ENCODE results near the gene CRABP1. TPM values are rescaled to one million over a fixed set of nuclear protein-coding genes. Genes with fewer than 3 reads are reported as not detected.

Gene CRABP1
- total RNA-seq, 1 experiment from 2014 or later, result 444 TPM

GRCh38 chr15:78322724-78323521 is 17.2 kb upstream of the CRABP1 start (continued):
- TF ChIP-seq FOXP4 (CRISPR knock-in tag; IDR thresholded peaks at IDR 0.05) (no peak), ZNF219 (CRISPR knock-in tag; IDR thresholded peaks at IDR 0.05; ENCODE audit: borderline replicate concordance) (no peak), ZNF423 (CRISPR knock-in tag; IDR thresholded peaks at IDR 0.05) (no peak), ZNF317 (CRISPR knock-in tag; IDR thresholded peaks at IDR 0.05; ENCODE audit: borderline replicate concordance, low read depth) (no peak), NFE2L1 (CRISPR knock-in tag; IDR thresholded peaks at IDR 0.05) (no peak), MLX (CRISPR knock-in tag; IDR thresholded peaks at IDR 0.05) (no peak), IRF1 (CRISPR knock-in tag; IDR thresholded peaks at IDR 0.05) (no peak)
- TF ChIP-seq, protein P1, sequence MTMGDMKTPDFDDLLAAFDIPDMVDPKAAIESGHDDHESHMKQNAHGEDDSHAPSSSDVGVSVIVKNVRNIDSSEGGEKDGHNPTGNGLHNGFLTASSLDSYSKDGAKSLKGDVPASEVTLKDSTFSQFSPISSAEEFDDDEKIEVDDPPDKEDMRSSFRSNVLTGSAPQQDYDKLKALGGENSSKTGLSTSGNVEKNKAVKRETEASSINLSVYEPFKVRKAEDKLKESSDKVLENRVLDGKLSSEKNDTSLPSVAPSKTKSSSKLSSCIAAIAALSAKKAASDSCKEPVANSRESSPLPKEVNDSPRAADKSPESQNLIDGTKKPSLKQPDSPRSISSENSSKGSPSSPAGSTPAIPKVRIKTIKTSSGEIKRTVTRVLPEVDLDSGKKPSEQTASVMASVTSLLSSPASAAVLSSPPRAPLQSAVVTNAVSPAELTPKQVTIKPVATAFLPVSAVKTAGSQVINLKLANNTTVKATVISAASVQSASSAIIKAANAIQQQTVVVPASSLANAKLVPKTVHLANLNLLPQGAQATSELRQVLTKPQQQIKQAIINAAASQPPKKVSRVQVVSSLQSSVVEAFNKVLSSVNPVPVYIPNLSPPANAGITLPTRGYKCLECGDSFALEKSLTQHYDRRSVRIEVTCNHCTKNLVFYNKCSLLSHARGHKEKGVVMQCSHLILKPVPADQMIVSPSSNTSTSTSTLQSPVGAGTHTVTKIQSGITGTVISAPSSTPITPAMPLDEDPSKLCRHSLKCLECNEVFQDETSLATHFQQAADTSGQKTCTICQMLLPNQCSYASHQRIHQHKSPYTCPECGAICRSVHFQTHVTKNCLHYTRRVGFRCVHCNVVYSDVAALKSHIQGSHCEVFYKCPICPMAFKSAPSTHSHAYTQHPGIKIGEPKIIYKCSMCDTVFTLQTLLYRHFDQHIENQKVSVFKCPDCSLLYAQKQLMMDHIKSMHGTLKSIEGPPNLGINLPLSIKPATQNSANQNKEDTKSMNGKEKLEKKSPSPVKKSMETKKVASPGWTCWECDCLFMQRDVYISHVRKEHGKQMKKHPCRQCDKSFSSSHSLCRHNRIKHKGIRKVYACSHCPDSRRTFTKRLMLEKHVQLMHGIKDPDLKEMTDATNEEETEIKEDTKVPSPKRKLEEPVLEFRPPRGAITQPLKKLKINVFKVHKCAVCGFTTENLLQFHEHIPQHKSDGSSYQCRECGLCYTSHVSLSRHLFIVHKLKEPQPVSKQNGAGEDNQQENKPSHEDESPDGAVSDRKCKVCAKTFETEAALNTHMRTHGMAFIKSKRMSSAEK (CRISPR knock-in tag; IDR thresholded peaks at IDR 0.05; ENCODE audit: borderline replicate concordance), result no peak
- TF ChIP-seq, protein P2, sequence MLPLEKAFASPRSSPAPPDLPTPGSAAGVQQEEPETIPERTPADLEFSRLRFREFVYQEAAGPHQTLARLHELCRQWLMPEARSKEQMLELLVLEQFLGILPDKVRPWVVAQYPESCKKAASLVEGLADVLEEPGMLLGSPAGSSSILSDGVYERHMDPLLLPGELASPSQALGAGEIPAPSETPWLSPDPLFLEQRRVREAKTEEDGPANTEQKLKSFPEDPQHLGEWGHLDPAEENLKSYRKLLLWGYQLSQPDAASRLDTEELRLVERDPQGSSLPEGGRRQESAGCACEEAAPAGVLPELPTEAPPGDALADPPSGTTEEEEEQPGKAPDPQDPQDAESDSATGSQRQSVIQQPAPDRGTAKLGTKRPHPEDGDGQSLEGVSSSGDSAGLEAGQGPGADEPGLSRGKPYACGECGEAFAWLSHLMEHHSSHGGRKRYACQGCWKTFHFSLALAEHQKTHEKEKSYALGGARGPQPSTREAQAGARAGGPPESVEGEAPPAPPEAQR (CRISPR knock-in tag; IDR thresholded peaks at IDR 0.05), result no peak

DNA sequence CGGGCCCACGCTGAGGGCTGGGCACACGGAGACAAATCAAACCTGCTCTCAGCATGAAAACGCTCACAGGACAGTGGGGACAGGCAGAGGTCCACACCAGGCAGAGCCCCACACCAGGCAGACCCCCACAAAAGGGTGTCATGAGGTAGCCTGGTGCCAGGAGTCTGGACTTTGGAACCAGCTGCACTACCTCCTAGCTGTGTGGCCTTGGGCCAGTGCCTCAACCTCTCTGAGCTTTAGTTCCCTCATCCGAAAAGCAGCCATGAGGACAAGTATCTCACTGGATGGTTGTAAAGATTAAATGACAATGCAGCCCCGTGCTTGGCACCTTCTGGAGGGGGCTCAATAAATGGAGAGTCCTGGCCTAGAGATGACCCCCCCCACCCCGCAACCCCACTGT is 16.5 kb upstream of the CRABP1 start:
- Mint-ChIP-seq H3K27ac (no peak overlapping the region), H3K36me3 (no peaks in the 10 kb centered on the region), H3K27me3 (ENCODE audit: low read depth) (no peaks in the 10 kb centered on the region), H3K4me1 (peaks cover 36% of the 10 kb centered on the region), H3K9me3 (no peaks in the 10 kb centered on the region), H3K4me3 (no peak overlapping the region)
- ATAC-seq, result no peak
- CTCF ChIA-PET, result interaction anchor here (0.6 to 2.0 kb wide), 4 partner anchors 19 to 461 kb away, joined by 3 to 12 read pairs (median 3); no protein-coding TSS in a partner anchor
- DNase-seq (ENCODE audit: low spot score), result no peak
- POLR2A ChIA-PET, result no interaction called here
- TF ChIP-seq, protein P3, sequence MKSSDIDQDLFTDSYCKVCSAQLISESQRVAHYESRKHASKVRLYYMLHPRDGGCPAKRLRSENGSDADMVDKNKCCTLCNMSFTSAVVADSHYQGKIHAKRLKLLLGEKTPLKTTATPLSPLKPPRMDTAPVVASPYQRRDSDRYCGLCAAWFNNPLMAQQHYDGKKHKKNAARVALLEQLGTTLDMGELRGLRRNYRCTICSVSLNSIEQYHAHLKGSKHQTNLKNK (CRISPR knock-in tag; IDR thresholded peaks at IDR 0.05), result no peak
- TF ChIP-seq CREM (CRISPR knock-in tag; IDR thresholded peaks at IDR 0.05) (no peak), ZNF423 (CRISPR knock-in tag; IDR thresholded peaks at IDR 0.05) (no peak), SMAD3 (CRISPR knock-in tag; IDR thresholded peaks at IDR 0.05; ENCODE audit: borderline replicate concordance) (no peak), RELA (CRISPR knock-in tag; IDR thresholded peaks at IDR 0.05; ENCODE audit: borderline replicate concordance) (no peak), NFATC4 (CRISPR knock-in tag; IDR thresholded peaks at IDR 0.05) (no peak), MYBL2 (CRISPR knock-in tag; IDR thresholded peaks at IDR 0.05) (no peak), ZNF138 (CRISPR knock-in tag; conservative IDR thresholded peaks at IDR 0.05) (no peak), NR2C2 (CRISPR knock-in tag; IDR thresholded peaks at IDR 0.05) (no peak), HMGA2 (CRISPR knock-in tag; IDR thresholded peaks at IDR 0.05) (no peak)
- TF ChIP-seq, protein P4, sequence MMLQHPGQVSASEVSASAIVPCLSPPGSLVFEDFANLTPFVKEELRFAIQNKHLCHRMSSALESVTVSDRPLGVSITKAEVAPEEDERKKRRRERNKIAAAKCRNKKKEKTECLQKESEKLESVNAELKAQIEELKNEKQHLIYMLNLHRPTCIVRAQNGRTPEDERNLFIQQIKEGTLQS (CRISPR knock-in tag; conservative IDR thresholded peaks at IDR 0.05), result no peak
- TF ChIP-seq, protein P5, sequence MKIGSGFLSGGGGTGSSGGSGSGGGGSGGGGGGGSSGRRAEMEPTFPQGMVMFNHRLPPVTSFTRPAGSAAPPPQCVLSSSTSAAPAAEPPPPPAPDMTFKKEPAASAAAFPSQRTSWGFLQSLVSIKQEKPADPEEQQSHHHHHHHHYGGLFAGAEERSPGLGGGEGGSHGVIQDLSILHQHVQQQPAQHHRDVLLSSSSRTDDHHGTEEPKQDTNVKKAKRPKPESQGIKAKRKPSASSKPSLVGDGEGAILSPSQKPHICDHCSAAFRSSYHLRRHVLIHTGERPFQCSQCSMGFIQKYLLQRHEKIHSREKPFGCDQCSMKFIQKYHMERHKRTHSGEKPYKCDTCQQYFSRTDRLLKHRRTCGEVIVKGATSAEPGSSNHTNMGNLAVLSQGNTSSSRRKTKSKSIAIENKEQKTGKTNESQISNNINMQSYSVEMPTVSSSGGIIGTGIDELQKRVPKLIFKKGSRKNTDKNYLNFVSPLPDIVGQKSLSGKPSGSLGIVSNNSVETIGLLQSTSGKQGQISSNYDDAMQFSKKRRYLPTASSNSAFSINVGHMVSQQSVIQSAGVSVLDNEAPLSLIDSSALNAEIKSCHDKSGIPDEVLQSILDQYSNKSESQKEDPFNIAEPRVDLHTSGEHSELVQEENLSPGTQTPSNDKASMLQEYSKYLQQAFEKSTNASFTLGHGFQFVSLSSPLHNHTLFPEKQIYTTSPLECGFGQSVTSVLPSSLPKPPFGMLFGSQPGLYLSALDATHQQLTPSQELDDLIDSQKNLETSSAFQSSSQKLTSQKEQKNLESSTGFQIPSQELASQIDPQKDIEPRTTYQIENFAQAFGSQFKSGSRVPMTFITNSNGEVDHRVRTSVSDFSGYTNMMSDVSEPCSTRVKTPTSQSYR (CRISPR knock-in tag; IDR thresholded peaks at IDR 0.05), result no peak
- TF ChIP-seq, protein P6, sequence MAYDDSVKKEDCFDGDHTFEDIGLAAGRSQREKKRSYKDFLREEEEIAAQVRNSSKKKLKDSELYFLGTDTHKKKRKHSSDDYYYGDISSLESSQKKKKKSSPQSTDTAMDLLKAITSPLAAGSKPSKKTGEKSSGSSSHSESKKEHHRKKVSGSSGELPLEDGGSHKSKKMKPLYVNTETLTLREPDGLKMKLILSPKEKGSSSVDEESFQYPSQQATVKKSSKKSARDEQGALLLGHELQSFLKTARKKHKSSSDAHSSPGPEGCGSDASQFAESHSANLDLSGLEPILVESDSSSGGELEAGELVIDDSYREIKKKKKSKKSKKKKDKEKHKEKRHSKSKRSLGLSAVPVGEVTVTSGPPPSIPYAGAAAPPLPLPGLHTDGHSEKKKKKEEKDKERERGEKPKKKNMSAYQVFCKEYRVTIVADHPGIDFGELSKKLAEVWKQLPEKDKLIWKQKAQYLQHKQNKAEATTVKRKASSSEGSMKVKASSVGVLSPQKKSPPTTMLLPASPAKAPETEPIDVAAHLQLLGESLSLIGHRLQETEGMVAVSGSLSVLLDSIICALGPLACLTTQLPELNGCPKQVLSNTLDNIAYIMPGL (CRISPR knock-in tag; IDR thresholded peaks at IDR 0.05), result no peak
